Adrenal gland (tissue), 5 donors: Measurements from ENCODE around the gene SEMA3A.

ENCODE experiments used
- CTCF ChIP-seq, 6 experiments: fragments of 450-650 bp in 4 of 6; fragments of 200-600 bp in 2 of 6; sonication (generic) in 1 of 6; IDR thresholded peaks; 1 replicate in 5 of 6; 2 replicates in 1 of 6; pipeline versions ENCODE4 v1.5.1 to v1.8.0; 2016 to 2021; ENCODE audit warnings: antibody characterized with exemption in 6 of 6, mild to moderate bottlenecking in 2 of 6, moderate library complexity in 1 of 6
- POLR2A ChIP-seq, 2 donors: fragments of 450-650 bp; IDR thresholded peaks; one replicate each; pipeline ENCODE4 v1.6.1; 2017; ENCODE audit warnings: antibody characterized with exemption in 2 of 2, mild to moderate bottlenecking in 2 of 2, moderate library complexity in 1 of 2
- donor health status: DM: no; HTN: no; CAD: no.

DNA sequence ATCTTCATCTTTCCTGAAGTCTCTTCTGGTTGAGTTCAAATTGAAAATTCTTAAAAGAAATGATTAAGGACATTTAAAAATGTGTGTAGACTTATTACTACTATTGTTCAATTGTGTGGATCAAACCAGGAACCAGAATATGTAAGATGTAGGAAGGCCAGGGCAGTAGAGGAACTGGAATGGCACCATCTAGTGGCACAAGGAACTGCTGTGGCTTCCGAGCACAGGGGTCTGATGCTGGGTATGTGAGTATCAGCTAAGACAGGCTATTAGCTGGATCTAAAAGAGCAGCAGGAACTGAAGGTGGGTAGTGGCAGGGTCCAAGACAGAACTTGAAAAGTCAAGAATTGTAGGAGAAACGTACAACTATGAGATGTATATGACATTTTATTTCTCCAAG lies 247.3 kb downstream of the SEMA3A start:
- TF ChIP-seq POLR2A (IDR thresholded peaks at IDR 0.05) (no peak), CTCF (IDR thresholded peaks at IDR 0.05) (peak in 5 of 6 experiments; percentile 15 to 40 (median 27))
